Activated T-helper 2 cell treated with anti-CD3 and anti-CD28 coated beads, Interferon-gamma antibody, Interleukin-2, Interleukin-4, amounts not matched to agents 10 μg/mL and 5 μg/mL and 100 μg/mL, durations not matched to agents 14 hours and 24 hours and 36 hours (primary cell): ENCODE results near the gene ADAMTS6. TPM values are rescaled to one million over a fixed set of nuclear protein-coding genes. Genes with fewer than 3 reads are reported as not detected.

Experiments used
- DNase-seq: peaks from one replicate; pipeline ENCODE4 v3.0.0; 2021; ENCODE audit warnings: low spot score
- H3K27ac Mint-ChIP-seq: one replicate; pipeline ENCODE4 v1.8.0; 2021; ENCODE audit warnings: mixed read lengths
- H3K27me3 Mint-ChIP-seq: one replicate; pipeline ENCODE4 v1.8.0; 2021; ENCODE audit warnings: low read depth, mixed read lengths
- H3K36me3 Mint-ChIP-seq: one replicate; pipeline ENCODE4 v1.8.0; 2021; ENCODE audit warnings: low read depth, mixed read lengths
- H3K4me1 Mint-ChIP-seq: one replicate; pipeline ENCODE4 v1.8.0; 2021; ENCODE audit warnings: low read depth, mixed read lengths
- H3K4me3 Mint-ChIP-seq: one replicate; pipeline ENCODE4 v1.8.0; 2021; ENCODE audit warnings: low read depth, mild to moderate bottlenecking, moderate library complexity, mixed read lengths
- H3K9me3 Mint-ChIP-seq: one replicate; pipeline ENCODE4 v1.8.0; 2021; ENCODE audit warnings: mixed read lengths
- intact Hi-C: fragments of 100-400 bp; cut with micrococcal nuclease; formaldehyde crosslinking; loops from one replicate; pipeline ENCODE4 v1.15.1; 2023
- total RNA-seq: library from RNA; stranded (reverse); gene quantifications from 2 replicates; pipeline ENCODE4 v1.2.3, GENCODE V29; 2022

Gene ADAMTS6
- total RNA-seq, 1 donor from 2014 or later = 1.4 TPM

- Mint-ChIP-seq H3K4me1 (no peaks in the 10 kb centered on the region), H3K9me3 (no peaks in the 10 kb centered on the region), H3K27me3 (no peaks in the 10 kb centered on the region), H3K27ac (no peak overlapping the region), H3K4me3 (no peak overlapping the region), H3K36me3 (no peaks in the 10 kb centered on the region)
- intact Hi-C loops = no loop called here
- no peak for DNase-seq
Measured at GRCh38 chr5:65133477-65134110, 348.1 kb downstream of the ADAMTS6 start.

GRCh38 chr5:65132386-65132785 is 349.3 kb downstream of the ADAMTS6 start:
- no peaks in the 10 kb centered on the region for H3K9me3 Mint-ChIP-seq
- no peak overlapping the region for H3K27ac Mint-ChIP-seq
- no peak for DNase-seq
- no peaks in the 10 kb centered on the region for H3K27me3 Mint-ChIP-seq
- H3K4me1 Mint-ChIP-seq = no peaks in the 10 kb centered on the region
- H3K36me3 Mint-ChIP-seq = no peaks in the 10 kb centered on the region
- intact Hi-C loops = no loop called here
- H3K4me3 Mint-ChIP-seq = no peak overlapping the region

- no peaks in the 10 kb centered on the region for H3K36me3 Mint-ChIP-seq
- H3K27ac Mint-ChIP-seq = no peak overlapping the region
- no peaks in the 10 kb centered on the region for H3K9me3 Mint-ChIP-seq
Measured at GRCh38 chr5:65128226-65128625, 353.5 kb downstream of the ADAMTS6 start.

DNA sequence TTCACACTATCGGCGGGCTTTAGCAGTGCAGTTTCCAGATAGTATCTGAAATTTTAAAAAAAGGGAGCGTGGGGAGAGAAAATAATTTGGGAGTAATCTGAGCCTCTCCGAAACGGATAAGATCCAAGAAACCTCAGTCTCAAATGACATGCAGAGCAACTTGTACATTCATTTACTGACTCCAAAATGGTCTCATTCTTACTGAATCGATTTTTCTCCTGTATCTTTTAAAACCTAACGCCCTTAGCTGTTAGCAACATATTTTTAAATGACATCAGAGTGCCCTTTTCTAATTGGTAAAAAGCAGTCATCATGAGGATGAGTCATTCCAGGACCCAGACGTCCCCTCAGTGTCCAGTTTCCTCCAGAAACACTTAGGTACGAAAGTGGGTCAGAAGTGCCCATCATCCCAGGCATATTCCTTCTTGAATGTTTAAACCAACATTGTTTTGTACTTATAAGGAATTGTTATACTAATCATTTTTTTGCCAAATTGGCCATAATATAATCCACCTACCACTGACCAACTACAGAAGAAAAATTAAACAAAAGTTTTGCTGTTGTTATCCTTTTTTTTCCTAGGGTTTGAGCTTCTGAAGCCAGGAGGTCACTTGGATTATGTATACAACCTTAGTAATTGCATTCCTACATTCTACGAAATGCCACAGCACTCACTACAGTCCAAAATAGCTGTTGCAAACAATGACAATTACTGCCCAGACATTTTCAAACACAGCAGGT is 354.4 kb downstream of the ADAMTS6 start:
- no peak for DNase-seq
- H3K27ac Mint-ChIP-seq = no peak overlapping the region
- H3K4me1 Mint-ChIP-seq = no peaks in the 10 kb centered on the region
- no peak overlapping the region for H3K4me3 Mint-ChIP-seq
- H3K27me3 Mint-ChIP-seq = no peaks in the 10 kb centered on the region
- intact Hi-C loops = no loop called here
- no peaks in the 10 kb centered on the region for H3K9me3 Mint-ChIP-seq
- H3K36me3 Mint-ChIP-seq = no peaks in the 10 kb centered on the region

More at GRCh38 chr5:65128226-65128625, 353.5 kb downstream of the ADAMTS6 start:
- no peak for DNase-seq
- Mint-ChIP-seq H3K4me1 (no peaks in the 10 kb centered on the region), H3K27me3 (no peaks in the 10 kb centered on the region), H3K4me3 (no peak overlapping the region)
- intact Hi-C loops = no loop called here

GRCh38 chr5:65126542-65127069 is 355.1 kb downstream of the ADAMTS6 start:
- Mint-ChIP-seq H3K9me3 (no peaks in the 10 kb centered on the region), H3K36me3 (no peaks in the 10 kb centered on the region), H3K4me3 (no peak overlapping the region), H3K27me3 (no peaks in the 10 kb centered on the region), H3K4me1 (no peaks in the 10 kb centered on the region), H3K27ac (no peak overlapping the region)
- DNase-seq = no peak
- intact Hi-C loops = no loop called here

DNA sequence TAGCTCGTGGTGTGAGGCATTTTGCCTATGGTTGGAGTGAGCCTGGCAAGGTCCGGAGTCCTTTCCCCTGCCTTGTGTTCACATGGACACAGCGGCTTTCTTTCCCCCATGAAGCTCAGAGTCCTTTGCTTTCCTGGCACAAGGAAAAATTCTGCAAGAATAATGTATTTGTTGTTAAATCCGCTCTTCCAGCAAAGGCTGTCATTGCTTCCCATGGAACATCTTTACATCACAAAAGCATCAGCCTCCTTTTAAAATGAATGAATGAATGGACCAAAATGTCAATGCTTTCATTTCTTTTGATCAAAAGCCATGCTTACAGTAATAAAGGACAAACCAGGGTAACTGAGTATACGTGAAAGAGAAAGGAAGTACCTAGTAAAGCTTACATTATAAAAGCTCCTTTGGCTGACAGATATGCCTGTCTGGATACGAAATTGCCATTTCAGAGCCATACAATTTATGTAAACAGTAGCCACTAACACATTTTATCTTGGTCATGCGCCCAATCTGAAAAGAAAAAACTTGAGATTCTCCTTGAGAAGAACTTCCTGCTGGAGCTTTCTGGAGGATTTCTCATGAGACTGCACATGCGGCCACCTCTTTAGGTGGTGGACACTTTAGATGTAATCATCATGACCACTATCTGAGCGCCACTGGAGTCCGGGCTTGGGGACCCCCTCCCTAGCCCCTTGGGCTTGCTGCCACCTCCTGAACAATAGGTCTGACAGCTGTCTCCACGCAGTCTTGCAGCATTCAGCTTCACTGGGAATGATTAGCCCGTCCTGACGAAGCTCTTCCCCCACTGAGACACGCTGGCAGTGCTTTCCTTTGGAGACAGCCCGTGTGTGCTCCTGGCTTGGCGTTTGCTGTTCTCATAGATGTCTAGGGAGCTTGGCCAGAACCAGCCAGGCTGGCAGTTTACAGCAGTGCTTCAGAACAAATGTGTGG is 355.9 kb downstream of the ADAMTS6 start:
- Mint-ChIP-seq H3K27ac (no peak overlapping the region), H3K36me3 (no peaks in the 10 kb centered on the region), H3K4me1 (no peaks in the 10 kb centered on the region), H3K4me3 (no peak overlapping the region), H3K27me3 (no peaks in the 10 kb centered on the region), H3K9me3 (no peaks in the 10 kb centered on the region)
- intact Hi-C loops = no loop called here
- DNase-seq = no peak

GRCh38 chr5:65121880-65122436 is 359.8 kb downstream of the ADAMTS6 start:
- DNase-seq = no peak
- intact Hi-C loops = no loop called here
- Mint-ChIP-seq H3K36me3 (no peaks in the 10 kb centered on the region), H3K27ac (no peak overlapping the region), H3K9me3 (peaks cover 12% of the 10 kb centered on the region), H3K27me3 (no peaks in the 10 kb centered on the region), H3K4me3 (no peak overlapping the region), H3K4me1 (no peaks in the 10 kb centered on the region)

- no peaks in the 10 kb centered on the region for H3K4me1 Mint-ChIP-seq
- H3K27me3 Mint-ChIP-seq = no peaks in the 10 kb centered on the region
- H3K9me3 Mint-ChIP-seq = peaks cover 12% of the 10 kb centered on the region
- H3K27ac Mint-ChIP-seq = no peak overlapping the region
- DNase-seq = no peak
- no peak overlapping the region for H3K4me3 Mint-ChIP-seq
- H3K36me3 Mint-ChIP-seq = no peaks in the 10 kb centered on the region
- intact Hi-C loops = no loop called here
Measured at GRCh38 chr5:65120371-65120967, 361.3 kb downstream of the ADAMTS6 start.

- peaks cover 12% of the 10 kb centered on the region for H3K9me3 Mint-ChIP-seq
- no peaks in the 10 kb centered on the region for H3K36me3 Mint-ChIP-seq
- DNase-seq = no peak
- no peaks in the 10 kb centered on the region for H3K4me1 Mint-ChIP-seq
- no peak overlapping the region for H3K4me3 Mint-ChIP-seq
- peaks cover 2% of the 10 kb centered on the region for H3K27me3 Mint-ChIP-seq
- H3K27ac Mint-ChIP-seq = no peak overlapping the region
- intact Hi-C loops = no loop called here
Measured at GRCh38 chr5:65117525-65117924, 364.2 kb downstream of the ADAMTS6 start.

DNA sequence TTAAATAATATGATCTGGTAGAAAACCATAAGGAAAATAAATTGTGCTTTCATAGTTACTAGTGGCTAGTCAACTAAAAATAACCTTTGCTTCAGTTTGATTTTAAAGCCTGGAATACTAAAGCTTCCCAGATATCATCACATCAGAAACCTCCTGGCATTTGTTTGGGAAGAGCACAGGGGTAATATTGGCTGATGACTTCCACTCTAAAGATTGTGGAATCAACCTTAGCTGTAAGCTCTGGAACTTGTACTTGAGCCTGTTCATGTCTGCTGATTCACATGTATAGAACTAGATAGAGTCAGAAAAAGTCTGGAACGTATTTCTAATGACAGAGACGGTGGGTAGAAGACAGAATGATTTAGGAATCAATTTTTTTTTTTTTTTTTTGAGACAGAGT is 367.9 kb downstream of the ADAMTS6 start:
- Mint-ChIP-seq H3K9me3 (peaks cover 12% of the 10 kb centered on the region), H3K4me1 (no peaks in the 10 kb centered on the region), H3K27me3 (peaks cover 19% of the 10 kb centered on the region), H3K27ac (no peak overlapping the region), H3K36me3 (no peaks in the 10 kb centered on the region), H3K4me3 (no peak overlapping the region)
- intact Hi-C loops = no loop called here
- DNase-seq = no peak

DNA sequence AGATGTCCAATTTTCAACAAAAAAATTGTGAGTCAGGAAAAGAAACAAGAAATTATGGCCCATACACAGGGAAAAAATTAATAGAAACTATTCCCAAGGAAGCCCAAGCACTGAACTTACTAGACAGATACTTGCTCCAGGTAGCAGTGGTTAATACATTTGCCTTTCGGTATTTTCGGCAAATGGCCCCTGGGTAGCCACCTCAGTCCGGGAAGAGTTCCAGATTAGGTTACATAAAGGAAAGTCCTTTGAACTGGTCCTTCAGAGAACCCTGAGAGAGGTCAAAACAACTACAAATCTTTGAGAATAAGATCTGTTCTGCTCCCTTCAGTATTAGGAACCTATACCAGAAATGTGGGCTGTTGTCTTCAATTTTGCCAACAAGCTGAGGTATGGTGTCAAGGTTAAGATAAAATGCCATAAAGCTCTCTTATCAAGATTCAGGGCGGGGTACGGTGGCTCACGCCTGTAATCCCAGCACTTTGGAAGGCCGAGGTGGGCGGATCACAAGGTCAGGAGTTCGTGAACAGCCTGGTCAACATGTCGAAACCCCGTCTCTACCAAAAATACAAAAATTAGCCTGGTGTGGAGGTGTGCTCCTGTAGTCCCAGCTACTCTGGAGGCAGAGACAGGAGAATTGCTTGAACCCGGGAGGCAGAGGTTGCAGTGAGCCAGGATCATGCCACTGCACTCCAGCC is 369.6 kb downstream of the ADAMTS6 start:
- no peak for DNase-seq
- no peak overlapping the region for H3K27ac Mint-ChIP-seq
- peaks cover 26% of the 10 kb centered on the region for H3K27me3 Mint-ChIP-seq
- H3K9me3 Mint-ChIP-seq = peaks cover 2% of the 10 kb centered on the region
- intact Hi-C loops = no loop called here
- H3K4me3 Mint-ChIP-seq = no peak overlapping the region
- no peaks in the 10 kb centered on the region for H3K4me1 Mint-ChIP-seq
- H3K36me3 Mint-ChIP-seq = no peaks in the 10 kb centered on the region
